GM18907 (cell line): ENCODE data around the gene LRMDA.

Experiments
- ATAC-seq: cut with Tn5 transposase; IDR thresholded peaks from one replicate; pipeline ENCODE4 v1.9.1; 2021; ENCODE audit warnings: mild to moderate bottlenecking, moderate library complexity; ENCODE audit not compliant: unreplicated experiment

The LRMDA gene

GRCh38 chr10:75967491-75967890 is 536.1 kb downstream of the LRMDA start:
- ATAC-seq: no peak

GRCh38 chr10:75969031-75969430 is 537.6 kb downstream of the LRMDA start:
- no peak for ATAC-seq

DNA sequence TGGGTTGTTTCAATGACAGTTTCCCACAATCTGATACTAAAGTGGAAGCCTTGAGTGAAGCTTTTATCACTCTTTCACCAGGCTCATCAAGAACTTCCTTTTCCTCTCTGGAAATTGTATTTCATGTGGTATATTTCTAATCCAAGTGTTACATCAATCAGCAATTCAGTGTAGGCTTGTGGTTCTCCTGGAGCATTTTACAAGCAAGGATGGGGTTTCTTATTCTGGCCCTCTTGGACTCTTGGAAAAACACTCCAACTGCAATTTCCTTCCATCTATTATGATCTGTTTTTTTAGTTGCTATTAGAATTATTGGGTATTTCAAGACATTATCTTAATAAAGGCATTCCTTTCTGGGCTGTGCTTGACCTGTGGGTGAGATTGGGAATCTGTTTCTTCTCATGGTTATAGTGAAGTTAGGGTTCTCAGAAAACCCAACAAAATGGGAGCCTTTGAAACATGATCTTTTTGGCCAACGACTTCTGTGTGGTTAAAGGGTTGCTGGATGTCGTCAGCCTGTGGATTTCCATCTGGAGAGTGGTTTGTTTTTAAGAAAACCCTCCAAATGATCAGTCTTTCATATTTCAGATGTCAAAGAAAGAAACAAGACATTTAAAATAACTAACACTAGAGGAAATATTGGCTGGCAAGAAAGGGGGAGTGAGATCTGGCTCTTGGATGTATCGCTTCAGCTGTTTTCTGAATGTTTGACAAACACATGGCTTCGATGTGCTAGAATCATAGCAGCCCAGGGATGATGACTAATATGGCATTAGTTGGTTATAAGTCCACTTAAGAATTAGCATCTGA is 540.2 kb downstream of the LRMDA start:
- ATAC-seq: no peak

- no peak for ATAC-seq
Observed at GRCh38 chr10:75972491-75973276, 541.3 kb downstream of the LRMDA start.

DNA sequence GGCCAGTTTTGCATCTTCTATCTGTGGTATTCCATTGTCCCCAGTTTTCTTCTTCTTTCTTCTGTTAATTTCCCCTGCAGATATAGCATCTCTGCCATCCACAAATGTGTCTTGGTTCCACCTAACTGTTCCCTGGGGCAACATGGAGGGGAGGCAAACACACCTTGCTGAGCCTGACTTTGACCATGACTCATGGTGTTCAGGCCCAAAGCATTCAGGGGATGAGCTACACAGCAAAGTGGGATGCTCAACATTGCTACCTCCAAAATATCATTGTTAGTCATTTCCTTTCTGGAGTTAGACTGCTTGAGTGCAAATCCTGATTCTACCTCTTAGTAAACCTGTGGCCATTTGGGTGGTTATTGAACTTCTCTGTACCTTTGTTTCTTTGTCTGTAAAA is 542.7 kb downstream of the LRMDA start:
- ATAC-seq: no peak

- ATAC-seq: no peak
Observed at GRCh38 chr10:75976681-75977080, 545.3 kb downstream of the LRMDA start.

GRCh38 chr10:75977139-75977538 is 545.7 kb downstream of the LRMDA start:
- ATAC-seq: no peak

GRCh38 chr10:75978213-75978612 is 546.8 kb downstream of the LRMDA start:
- ATAC-seq: no peak

- ATAC-seq: no peak
Observed at GRCh38 chr10:75980419-75981002, 549.1 kb downstream of the LRMDA start.

DNA sequence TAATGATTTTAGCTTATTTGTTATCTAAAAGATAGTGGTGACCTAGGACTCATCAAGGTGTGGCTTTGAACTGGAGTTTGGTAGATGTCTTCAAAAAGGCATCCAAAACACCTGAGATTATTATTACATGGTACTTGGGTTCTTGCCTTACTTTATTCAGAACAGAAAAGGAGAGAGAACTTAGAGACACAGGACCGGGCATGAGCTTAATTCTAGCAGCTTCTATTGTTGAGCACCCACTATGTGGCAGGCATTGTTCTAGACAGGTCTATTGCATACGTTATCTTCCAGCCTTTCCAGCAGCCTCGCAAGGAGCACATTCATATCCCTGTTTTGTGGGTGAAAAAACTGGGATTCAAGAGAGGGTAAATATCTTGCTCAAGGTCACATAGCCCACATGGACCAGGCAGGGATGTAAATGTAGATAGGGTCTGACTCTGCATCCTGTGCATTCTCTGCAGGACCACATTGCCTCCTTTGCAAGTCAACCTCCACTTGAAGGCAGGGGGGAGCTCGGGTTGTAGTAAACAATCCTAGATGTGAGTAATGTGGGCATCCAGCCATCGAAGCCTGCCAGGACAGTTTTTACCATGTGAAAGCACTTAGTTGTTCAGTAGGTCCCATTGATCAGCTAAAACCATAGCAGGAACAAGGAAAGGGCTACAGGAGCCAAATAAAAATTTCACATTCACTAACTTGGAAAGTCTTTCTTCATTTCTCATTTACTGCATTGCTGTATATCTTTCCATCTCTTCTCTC is 551.4 kb downstream of the LRMDA start:
- ATAC-seq: no peak

GRCh38 chr10:75984067-75984466 is 552.6 kb downstream of the LRMDA start:
- no peak for ATAC-seq

DNA sequence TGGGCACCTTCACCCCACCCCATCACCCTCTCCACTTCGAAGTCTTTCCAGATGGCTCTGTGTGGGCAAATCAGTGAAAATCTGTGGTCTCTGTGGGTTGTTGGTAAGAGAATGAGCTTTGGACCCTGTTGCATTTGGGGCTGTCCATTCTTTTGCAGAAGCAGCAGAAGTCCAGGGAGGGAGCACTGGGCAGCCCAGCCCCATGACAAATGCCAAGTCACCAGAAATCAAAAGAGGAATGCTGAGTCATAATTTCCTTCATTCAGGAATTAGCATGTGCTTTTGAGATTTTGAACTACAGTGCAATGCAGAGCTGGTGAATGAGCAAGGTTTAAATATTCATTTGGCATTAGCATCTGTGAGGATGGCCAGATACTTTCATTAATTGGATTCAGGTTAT is 556.2 kb downstream of the LRMDA start:
- ATAC-seq: no peak

GRCh38 chr10:75994357-75995040 is 563.1 kb downstream of the LRMDA start:
- no peak for ATAC-seq

DNA sequence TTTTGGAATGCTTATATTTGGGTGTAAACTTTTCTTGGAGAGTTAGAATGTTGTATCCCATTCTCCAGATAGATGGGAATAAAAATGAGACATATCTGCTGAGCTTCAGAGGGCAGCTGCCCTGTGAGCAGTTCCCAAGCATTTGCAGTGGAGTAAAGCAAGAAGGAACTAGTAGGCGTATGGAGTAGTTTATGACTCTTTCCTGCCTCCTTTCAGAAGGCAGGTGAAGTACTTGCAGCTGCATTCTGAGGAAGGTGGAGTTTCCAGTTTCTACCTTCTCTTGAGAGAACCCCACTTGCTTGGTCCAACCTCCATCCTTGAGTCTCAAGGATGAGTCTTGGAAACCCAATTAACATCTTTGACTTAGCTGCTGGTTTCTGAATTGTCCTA is 563.6 kb downstream of the LRMDA start:
- ATAC-seq: no peak

- no peak for ATAC-seq
Observed at GRCh38 chr10:75995720-75996119, 564.3 kb downstream of the LRMDA start.

GRCh38 chr10:75999001-75999400 is 567.6 kb downstream of the LRMDA start:
- no peak for ATAC-seq

DNA sequence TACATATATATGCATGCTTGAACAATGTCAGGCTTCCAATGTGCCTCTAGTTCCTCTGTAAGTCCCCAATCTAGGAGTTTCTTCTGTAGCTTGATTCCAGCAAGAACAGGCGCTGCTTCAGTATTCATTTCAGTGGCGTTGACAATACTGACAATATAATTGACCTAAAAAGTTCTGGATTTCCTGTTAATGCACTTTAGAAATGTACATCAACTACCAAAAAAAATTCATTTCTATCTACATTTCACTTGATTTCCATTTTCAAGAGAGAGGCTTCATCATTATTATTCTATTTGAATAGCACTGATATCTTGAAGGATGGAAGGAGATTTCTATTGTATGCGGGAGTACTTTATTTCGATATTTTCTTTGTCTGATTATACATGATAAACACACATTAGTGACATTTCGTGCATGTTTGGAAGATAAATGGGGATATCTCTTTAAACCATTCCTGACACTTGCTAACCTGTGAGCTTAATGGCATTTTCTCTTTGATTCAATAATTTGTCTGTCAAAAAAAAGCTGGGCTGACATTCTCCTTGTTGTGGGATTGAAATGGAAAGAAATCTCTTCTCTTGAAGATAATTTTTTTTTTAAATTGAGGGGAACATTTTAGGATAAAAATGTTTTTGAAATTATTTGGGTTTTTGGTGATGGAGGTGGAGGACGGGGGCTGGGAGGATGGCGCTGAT is 568.2 kb downstream of the LRMDA start:
- no peak for ATAC-seq

GRCh38 chr10:76000550-76000949 is 569.1 kb downstream of the LRMDA start:
- no peak for ATAC-seq

DNA sequence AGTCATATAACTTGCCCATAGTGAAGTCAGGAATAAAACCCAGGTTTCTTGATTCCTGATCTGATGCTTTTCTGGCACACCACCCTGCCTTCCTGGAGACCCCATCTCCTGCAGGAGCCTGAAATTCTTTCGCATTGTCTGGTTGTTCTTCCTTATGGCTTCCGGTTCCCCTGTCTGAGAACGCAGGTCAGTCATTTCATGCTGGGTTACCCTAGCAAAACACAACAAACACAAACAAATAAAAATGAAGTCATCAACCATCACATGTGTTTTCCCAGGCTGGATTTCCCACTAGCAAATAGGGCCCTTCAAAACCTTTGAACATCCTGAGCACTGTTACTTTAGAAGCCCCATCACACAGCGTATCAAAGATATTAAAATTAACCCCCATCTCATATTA is 569.6 kb downstream of the LRMDA start:
- no peak for ATAC-seq

- ATAC-seq: no peak
Observed at GRCh38 chr10:76001461-76001860, 570.0 kb downstream of the LRMDA start.
